Measurements from ENCODE around the gene GDAP1L1. TPM values are rescaled to one million over a fixed set of nuclear protein-coding genes. Genes with fewer than 3 reads are reported as not detected.

GDAP1L1 gene
- total RNA-seq, 2 donors from 2014 or later, result not detected

DNA sequence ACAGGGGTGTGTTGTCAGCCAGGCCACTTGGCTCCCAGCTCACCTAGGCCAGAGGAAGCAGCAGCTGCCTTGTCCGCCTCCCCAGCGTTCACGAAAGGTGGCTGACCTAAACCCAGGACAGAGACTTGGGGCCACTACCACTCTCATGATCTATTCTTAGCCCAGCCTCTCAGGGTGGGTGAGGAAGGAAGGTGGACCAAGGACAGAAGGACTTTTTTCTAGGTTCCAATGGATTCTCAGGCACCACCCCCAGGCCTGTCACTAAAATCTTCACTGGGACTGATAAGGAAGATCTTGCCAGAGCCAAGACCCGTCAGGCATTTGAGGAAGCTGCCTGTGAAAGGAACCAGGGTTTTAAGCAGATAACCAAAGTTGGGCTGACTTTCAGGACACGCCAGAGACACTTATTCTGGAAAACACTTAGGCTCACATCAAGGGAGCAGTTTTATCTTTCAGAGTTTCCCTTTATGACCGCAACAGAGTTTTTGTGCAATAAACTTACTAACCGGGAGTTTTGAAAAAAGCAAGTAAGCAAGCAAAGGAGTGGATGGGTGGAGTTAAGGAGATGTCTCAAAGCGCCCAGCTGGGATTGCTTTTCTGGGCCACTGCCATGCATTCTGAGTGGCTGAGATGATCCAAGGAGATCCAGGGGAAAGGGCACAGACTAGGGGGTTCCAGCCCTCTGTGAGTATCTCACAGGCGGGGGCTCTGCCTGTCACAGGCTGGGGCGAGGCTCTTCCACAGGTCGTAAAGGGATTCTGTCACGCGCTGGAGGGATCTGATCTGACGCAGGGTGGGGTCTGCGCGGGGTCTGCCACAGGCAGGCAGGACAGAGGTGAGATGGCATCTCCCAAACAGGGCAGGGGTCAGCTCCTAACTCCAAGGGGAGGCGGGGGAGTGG lies 62.9 kb downstream of the GDAP1L1 start:
- Histone ChIP-seq H3K27me3 (no peaks in the 10 kb centered on the region), H3K4me1 (peaks cover 36% of the 10 kb centered on the region), H3K4me3 (peak overlapping the region; percentile 35 to 96), H3K27ac (peak overlapping the region in 3 of 4 donors; percentile 60 to 88 (median 78)), H3K9me3 (no peaks in the 10 kb centered on the region), H3K36me3 (replicated peaks in 1 of 2; ENCODE audit: insufficient read depth in 1 of 2, low read depth in 2 of 2) (no peaks in the 10 kb centered on the region)
- DNase-seq, result peak in 3 of 4 donors; percentile 24 to 39 (median 28)
- WGBS, 2 donors, result 6 to 19% methylated on average over 8 to 17 of the region's 17 CpGs
- no peak for ATAC-seq
- intact Hi-C loops (cut with DNase I), result loop anchor here (5.0 kb wide), 1 partner anchor 88 kb away; no protein-coding TSS in a partner anchor
- peak in 1 of 3 donors; percentile 14 for TF ChIP-seq POLR2A (IDR thresholded peaks at IDR 0.05)
- TF ChIP-seq, protein P1, sequence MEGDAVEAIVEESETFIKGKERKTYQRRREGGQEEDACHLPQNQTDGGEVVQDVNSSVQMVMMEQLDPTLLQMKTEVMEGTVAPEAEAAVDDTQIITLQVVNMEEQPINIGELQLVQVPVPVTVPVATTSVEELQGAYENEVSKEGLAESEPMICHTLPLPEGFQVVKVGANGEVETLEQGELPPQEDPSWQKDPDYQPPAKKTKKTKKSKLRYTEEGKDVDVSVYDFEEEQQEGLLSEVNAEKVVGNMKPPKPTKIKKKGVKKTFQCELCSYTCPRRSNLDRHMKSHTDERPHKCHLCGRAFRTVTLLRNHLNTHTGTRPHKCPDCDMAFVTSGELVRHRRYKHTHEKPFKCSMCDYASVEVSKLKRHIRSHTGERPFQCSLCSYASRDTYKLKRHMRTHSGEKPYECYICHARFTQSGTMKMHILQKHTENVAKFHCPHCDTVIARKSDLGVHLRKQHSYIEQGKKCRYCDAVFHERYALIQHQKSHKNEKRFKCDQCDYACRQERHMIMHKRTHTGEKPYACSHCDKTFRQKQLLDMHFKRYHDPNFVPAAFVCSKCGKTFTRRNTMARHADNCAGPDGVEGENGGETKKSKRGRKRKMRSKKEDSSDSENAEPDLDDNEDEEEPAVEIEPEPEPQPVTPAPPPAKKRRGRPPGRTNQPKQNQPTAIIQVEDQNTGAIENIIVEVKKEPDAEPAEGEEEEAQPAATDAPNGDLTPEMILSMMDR (IDR thresholded peaks at IDR 0.05), result no peak

DNA sequence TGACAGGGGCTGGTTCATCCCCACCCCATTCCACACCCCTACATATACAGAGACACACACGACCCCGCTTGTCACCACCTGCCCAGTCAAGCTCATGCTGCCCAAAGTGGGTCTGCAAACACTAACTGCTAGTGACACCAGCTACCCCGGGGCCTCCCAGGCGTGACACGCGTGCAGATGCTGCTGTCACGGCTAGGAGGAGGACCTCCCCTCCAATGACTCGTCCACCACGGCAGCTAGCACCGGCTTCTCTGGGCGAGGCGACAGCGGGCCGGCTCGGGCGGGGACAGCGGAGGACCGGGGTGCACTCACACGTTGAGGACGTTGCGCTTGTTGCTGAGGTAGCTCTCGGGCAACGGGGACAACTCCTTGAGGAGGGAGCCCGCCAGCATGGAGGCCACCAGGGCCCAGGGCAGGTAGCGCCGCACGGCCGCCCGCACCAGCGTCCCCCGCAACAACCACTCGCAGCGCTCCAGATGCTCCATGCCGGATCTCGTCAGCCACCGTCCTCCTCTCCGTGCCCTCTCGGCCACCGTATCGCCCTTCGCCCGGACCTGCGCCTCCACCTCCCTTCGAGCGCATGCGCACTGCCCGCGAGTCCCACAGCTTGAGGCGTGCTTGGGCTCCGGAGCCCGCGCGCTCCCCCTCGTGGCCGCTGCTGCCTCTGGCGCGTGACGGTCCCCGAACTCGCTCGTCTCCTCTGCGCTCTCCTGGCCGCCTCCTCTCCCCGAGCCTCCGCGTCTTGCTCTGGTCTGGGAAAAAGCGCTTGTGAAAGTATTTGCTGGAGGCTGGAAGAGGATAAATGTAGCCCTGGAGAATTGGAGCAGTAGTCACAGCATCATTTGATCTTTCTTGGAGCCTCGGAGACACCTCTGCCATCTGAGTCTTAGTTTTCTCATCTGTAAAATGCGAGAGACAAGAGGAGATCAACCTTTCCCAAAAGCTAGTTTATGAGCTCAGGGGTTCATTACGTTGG lies 63.8 kb downstream of the GDAP1L1 start, which contains the start of gene FITM2:
TSS of gene FITM2 (minus strand) at position 539 of the 976 bp plus-strand sequence. CDS start at position 485, 54 bp downstream.
- ATAC-seq, result peak; percentile 98
- Histone ChIP-seq H3K27ac (peak within 1 kb of the TSS; percentile 53 to 88 (median 69)), H3K36me3 (replicated peaks in 1 of 2; ENCODE audit: insufficient read depth in 1 of 2, low read depth in 2 of 2) (no peaks in the 10 kb centered on the region), H3K4me3 (peak within 1 kb of the TSS; percentile 35 to 96), H3K4me1 (peaks cover 27% of the 10 kb centered on the region), H3K9me3 (no peaks in the 10 kb centered on the region), H3K27me3 (no peaks in the 10 kb centered on the region)
- intact Hi-C loops (cut with DNase I), result no loop called here
- 2 to 16% methylated on average over 5 to 66 of the region's 70 CpGs for WGBS, 2 donors
- peak; percentile 99 to 100 (median 99) for DNase-seq
- TF ChIP-seq POLR2A (IDR thresholded peaks at IDR 0.05), result peak in 2 of 3 donors; percentile 62 to 64
- TF ChIP-seq, protein P1 (IDR thresholded peaks at IDR 0.05), result peak; percentile 91 to 99 (median 97)

DNA sequence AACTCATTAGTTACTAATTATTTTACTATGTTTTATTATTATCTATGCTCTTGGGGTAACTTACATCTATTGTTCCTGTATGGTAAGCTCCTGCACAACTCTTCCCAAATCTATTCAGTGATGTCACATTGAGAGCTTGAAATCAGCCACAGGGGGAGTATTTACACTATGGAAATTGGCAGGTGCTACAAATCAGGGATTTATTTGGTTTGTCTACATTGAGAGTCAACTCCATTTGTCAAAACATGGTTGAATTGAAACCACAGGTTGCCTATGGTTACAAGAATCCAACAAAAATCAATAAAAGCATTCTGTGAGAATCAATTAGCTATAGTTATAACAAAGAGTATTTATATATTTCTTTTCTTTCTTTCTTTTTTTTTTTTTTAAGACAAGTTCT lies 67.8 kb downstream of the GDAP1L1 start:
- no peak for DNase-seq
- Histone ChIP-seq H3K4me1 (peaks cover 8% of the 10 kb centered on the region), H3K27me3 (no peaks in the 10 kb centered on the region), H3K4me3 (no peak overlapping the region), H3K36me3 (replicated peaks in 1 of 2; ENCODE audit: insufficient read depth in 1 of 2, low read depth in 2 of 2) (no peaks in the 10 kb centered on the region), H3K9me3 (no peaks in the 10 kb centered on the region), H3K27ac (no peak overlapping the region)
- TF ChIP-seq, protein P1 (IDR thresholded peaks at IDR 0.05), result no peak
- no peak for TF ChIP-seq POLR2A (IDR thresholded peaks at IDR 0.05)
- intact Hi-C loops (cut with DNase I), result no loop called here
- no peak for ATAC-seq

DNA sequence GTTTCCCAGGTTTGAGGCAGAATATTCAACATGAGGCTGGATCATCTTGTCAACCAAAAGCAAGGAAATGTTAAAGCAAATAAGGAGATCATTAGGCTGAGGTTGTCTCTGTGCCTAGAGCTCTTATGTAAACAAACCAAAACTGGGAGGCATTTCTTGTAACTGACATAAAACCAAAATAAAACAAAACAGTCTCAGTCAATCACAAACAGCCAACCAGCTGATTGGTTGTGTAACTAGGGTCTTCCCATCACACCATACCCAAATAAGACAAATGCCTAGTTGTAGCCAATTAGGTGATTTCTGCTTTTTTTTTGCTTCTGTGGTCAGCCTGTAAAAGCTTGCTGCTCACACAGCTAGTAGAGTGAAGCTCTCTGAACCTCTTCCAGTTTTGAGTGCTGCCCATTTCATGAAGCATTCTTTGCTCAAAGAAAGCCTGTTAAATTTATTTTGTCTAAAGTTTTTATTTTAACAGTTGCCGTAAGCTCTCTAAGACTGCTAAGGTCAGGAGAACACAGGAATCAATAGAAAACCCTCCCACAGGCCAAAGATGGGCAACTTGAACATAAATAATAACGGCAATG lies 72.8 kb downstream of the GDAP1L1 start:
- no peak overlapping the region for H3K27ac ChIP-seq
- H3K4me3 ChIP-seq, result no peak overlapping the region
- intact Hi-C loops (cut with DNase I), result no loop called here
- TF ChIP-seq POLR2A (IDR thresholded peaks at IDR 0.05), result no peak
- TF ChIP-seq, protein P1 (IDR thresholded peaks at IDR 0.05), result no peak
- H3K27me3 ChIP-seq, result no peaks in the 10 kb centered on the region
- no peak for ATAC-seq
- no peak for DNase-seq
- no peaks in the 10 kb centered on the region for H3K36me3 ChIP-seq (replicated peaks in 1 of 2; ENCODE audit: insufficient read depth in 1 of 2, low read depth in 2 of 2)
- no peaks in the 10 kb centered on the region for H3K9me3 ChIP-seq
- H3K4me1 ChIP-seq, result no peaks in the 10 kb centered on the region
- 96 to 98% methylated on average over 2 of the region's 2 CpGs for WGBS, 2 donors

Measured in body of pancreas (tissue), 4 donors.